Skeletal muscle satellite cell (primary cell): ENCODE results near the gene AFAP1.

Experiments used
- H3K27me3 ChIP-seq: 2 replicates; pipeline ENCODE4 v1.7.0; 2013; ENCODE audit warnings: low read length; ENCODE audit not compliant: control insufficient read depth, insufficient read depth
- H3K36me3 ChIP-seq: 2 replicates; pipeline ENCODE4 v1.7.0; 2013; ENCODE audit warnings: mild to moderate bottlenecking, control low read depth, low read length; ENCODE audit not compliant: insufficient read depth
- H3K4me1 ChIP-seq: 2 replicates; pipeline ENCODE4 v1.7.0; 2013; ENCODE audit warnings: low read length; ENCODE audit not compliant: control insufficient read depth, insufficient read depth
- H3K4me2 ChIP-seq: 2 replicates; pipeline ENCODE4 v1.7.0; 2013; ENCODE audit warnings: mild to moderate bottlenecking, low read length
- H3K4me3 ChIP-seq: 2 replicates; pipeline ENCODE4 v1.7.0; 2013; ENCODE audit warnings: low read length
- H3K9ac ChIP-seq: 2 replicates; pipeline ENCODE4 v1.7.0; 2013; ENCODE audit warnings: mild to moderate bottlenecking, low read depth, low read length, moderate library complexity
- H3K9me3 ChIP-seq: replicated peaks from 2 replicates; pipeline ENCODE4 v1.7.0; 2013; ENCODE audit warnings: mild to moderate bottlenecking, control low read depth, low read length

The AFAP1 gene

DNA sequence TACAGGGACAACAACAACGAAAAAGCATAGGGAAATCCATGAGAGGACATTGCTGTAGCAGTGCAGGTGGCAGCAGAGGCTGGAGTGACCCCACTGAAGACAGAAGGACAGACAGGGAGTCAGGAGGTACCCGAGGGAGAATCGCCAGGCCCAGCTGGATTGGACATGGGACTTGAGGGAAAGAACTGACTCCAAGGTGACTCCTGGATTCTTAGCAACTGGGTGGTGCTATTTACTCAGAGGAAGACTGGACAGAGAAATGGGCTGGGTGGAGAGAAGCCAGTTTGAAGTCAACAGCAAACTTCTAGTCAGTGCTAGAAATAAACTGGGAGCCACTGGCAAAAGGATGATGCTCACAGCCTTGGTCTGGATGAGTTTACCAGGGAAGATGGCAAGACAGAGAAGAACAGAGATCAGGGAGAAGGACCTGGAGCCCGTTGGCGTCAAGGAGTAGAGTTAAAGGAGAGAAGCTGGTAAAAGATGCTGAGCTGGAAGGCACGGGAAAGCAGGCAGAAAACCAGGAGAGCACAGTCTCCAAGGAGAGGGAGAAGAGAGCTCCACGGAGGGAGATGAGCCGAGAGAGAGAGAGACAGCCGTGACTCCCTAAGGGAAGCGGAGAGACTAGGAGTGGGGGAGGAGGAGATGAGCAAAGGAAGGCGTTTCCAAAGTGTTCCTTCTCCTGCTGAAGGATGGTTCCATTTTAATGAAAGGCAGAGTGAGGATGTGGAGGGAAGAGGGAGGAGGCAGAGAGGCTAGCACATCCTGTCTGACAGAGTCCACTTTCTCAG is 119.4 kb downstream of the AFAP1 start:
- Histone ChIP-seq H3K9me3 (no peaks in the 10 kb centered on the region), H3K36me3 (peaks cover 74% of the 10 kb centered on the region), H3K4me2 (no peak overlapping the region), H3K9ac (no peak overlapping the region), H3K27me3 (no peaks in the 10 kb centered on the region), H3K4me3 (no peak overlapping the region), H3K4me1 (peaks cover 39% of the 10 kb centered on the region)

DNA sequence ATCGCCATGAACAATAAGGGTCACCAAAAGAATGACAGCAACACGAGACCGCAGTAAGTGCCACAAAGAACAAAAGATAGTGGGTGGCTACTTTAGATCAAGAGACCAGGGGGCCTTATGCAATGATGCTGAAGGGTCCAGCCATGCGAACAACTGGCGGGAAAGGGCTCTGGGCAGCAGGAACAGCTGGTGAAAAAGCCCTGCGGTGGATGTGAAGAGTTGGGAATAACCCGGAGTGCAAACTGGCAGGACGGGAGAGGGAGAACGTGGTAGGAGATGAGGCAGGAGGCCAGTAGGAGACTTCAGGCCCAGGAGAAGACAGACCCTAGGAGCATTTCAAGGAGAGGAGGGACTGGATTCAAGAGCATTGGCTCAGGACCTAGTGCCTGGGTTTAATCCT is 120.2 kb downstream of the AFAP1 start:
- Histone ChIP-seq H3K9me3 (no peaks in the 10 kb centered on the region), H3K4me1 (peaks cover 39% of the 10 kb centered on the region), H3K36me3 (peaks cover 73% of the 10 kb centered on the region), H3K9ac (no peak overlapping the region), H3K4me3 (no peak overlapping the region), H3K27me3 (no peaks in the 10 kb centered on the region), H3K4me2 (no peak overlapping the region)

DNA sequence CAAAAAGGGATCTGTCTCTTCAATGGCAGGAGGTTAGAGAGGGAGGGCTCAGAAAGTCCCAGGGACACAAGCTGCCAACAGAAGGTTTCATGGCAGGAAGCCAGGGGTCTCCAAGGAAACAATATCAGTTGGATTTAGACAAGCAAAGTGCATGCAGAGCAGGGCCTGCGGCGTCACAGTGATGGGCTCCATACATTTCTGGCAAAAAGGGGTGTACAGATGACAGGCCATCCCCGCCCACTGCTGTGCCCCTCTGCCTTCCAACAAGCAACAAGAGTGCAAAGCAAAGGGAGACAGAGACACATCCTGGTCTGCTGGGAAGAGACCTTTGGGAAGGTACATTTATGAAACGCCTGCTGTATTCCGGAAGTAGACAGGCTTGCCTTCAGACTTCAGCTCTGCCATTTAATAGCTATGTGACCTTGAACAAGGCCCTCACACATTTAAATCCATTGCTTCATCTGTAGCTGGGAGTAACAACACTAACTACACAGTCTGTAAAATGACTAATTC is 121.2 kb downstream of the AFAP1 start:
- Histone ChIP-seq H3K4me2 (no peak overlapping the region), H3K4me1 (peaks cover 39% of the 10 kb centered on the region), H3K9me3 (no peaks in the 10 kb centered on the region), H3K27me3 (no peaks in the 10 kb centered on the region), H3K9ac (no peak overlapping the region), H3K4me3 (no peak overlapping the region), H3K36me3 (peaks cover 67% of the 10 kb centered on the region)

DNA sequence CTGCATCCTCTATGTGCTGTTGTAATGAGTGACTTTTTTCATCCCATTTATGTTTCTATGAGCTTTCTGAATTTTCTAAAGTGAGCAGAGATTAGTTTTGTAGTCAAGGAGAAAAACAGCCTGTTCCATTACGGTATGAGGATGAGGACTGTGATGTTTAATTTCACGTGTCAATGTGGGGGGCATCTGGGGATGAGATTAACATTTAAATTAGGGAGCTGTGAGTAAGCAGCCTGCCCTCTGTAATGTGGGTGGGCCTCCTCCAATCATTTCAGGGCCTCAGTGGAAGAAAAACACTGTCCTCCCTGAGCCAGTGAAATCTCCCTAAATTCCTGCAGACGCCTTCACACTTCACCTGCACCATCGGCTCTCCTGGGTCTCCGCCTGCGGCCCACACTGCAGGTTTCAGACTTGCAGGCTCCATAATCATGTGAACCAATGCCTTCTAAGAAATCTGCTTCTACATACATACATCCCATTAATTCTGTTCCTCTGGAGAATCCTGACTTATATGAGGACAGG is 121.7 kb downstream of the AFAP1 start:
- H3K9ac ChIP-seq = no peak overlapping the region
- no peak overlapping the region for H3K4me3 ChIP-seq
- no peaks in the 10 kb centered on the region for H3K27me3 ChIP-seq
- H3K4me2 ChIP-seq = no peak overlapping the region
- no peaks in the 10 kb centered on the region for H3K9me3 ChIP-seq
- H3K36me3 ChIP-seq = peaks cover 65% of the 10 kb centered on the region
- peaks cover 39% of the 10 kb centered on the region for H3K4me1 ChIP-seq

DNA sequence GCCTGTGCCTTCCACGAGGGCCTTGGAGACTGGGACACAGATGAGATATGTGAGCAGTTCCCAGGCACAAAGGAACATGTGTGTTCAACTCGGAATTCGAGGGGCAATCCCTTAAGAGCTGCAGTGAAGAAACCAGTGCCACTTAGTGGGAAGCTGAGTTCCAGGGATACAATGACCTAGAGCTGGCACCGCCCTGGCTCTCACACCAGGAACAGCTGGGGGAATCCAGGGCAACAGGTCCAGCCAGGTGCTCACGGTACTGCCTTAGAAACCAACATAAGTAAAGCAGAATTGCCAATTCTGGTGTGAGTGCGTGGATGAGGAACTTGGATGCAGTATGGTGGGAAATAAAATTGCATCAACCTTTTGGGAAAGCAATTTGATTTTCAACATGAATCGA is 122.9 kb downstream of the AFAP1 start:
- Histone ChIP-seq H3K9ac (no peak overlapping the region), H3K9me3 (no peaks in the 10 kb centered on the region), H3K4me1 (peaks cover 42% of the 10 kb centered on the region), H3K4me3 (no peak overlapping the region), H3K36me3 (peaks cover 68% of the 10 kb centered on the region), H3K4me2 (no peak overlapping the region), H3K27me3 (no peaks in the 10 kb centered on the region)

DNA sequence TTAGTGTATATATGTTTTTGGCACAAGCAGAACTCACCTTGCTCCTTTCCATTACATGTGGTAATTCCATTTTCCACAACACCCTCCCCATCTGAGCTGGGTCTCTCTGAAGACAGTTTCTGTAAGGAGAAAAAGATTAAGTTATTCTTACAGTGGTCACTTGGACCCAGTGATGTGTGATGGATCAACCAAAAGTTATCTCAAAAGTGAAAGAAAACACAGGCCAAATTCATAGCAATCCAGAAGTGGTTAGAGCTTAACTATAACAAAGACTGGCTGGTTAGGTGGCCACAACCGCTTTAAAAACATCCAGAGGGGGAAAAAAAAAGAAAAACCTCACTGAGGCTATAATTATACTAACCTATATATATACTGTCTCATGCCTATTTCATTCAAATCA is 123.7 kb downstream of the AFAP1 start:
- no peaks in the 10 kb centered on the region for H3K9me3 ChIP-seq
- no peak overlapping the region for H3K4me2 ChIP-seq
- no peaks in the 10 kb centered on the region for H3K27me3 ChIP-seq
- peaks cover 43% of the 10 kb centered on the region for H3K4me1 ChIP-seq
- H3K9ac ChIP-seq = peak overlapping the region; percentile 8
- H3K36me3 ChIP-seq = peaks cover 61% of the 10 kb centered on the region
- no peak overlapping the region for H3K4me3 ChIP-seq

DNA sequence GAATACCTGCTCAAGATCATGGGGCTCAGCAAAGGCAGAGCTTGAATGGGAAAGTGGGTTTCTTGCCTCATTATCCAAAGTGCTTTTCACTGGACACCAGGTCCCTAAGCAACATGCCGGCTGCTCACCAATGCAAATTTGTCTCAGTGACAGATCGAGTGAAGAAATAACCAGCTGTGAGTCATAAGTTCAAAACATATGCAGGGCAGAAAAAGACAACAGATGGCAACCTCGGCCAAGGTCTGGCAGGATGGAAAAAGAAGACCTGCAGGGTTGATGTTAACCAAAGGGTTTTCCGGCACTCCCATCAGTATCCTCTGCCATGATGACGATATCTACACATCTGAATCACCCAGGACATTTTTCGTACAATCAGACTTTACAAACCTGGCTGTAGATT is 124.1 kb downstream of the AFAP1 start:
- no peak overlapping the region for H3K4me3 ChIP-seq
- H3K4me2 ChIP-seq = no peak overlapping the region
- peak overlapping the region; percentile 8 for H3K9ac ChIP-seq
- peaks cover 48% of the 10 kb centered on the region for H3K4me1 ChIP-seq
- H3K27me3 ChIP-seq = no peaks in the 10 kb centered on the region
- H3K36me3 ChIP-seq = peaks cover 63% of the 10 kb centered on the region
- H3K9me3 ChIP-seq = no peaks in the 10 kb centered on the region

DNA sequence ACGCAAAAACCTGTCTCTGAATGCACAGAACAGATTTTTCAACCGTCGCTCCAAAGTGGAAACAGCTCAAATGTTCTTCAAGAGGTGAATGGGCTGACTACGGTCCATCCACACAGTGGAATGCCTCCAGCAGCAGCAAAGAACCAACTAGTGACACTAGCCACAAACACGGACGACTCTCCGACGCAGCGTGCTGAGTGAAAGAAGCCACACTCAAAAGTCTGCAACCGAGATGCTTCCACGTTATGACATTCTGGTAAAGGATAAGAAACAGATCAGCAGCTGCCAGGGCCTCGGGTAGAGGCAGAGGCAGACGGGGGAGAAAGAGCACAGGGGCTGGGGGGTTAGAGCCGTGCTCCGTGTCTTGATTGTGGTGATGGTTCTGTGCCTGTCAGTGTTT is 125.2 kb downstream of the AFAP1 start:
- Histone ChIP-seq H3K4me1 (peaks cover 49% of the 10 kb centered on the region), H3K9me3 (no peaks in the 10 kb centered on the region), H3K27me3 (no peaks in the 10 kb centered on the region), H3K4me3 (no peak overlapping the region), H3K9ac (no peak overlapping the region), H3K4me2 (no peak overlapping the region), H3K36me3 (peaks cover 65% of the 10 kb centered on the region)

DNA sequence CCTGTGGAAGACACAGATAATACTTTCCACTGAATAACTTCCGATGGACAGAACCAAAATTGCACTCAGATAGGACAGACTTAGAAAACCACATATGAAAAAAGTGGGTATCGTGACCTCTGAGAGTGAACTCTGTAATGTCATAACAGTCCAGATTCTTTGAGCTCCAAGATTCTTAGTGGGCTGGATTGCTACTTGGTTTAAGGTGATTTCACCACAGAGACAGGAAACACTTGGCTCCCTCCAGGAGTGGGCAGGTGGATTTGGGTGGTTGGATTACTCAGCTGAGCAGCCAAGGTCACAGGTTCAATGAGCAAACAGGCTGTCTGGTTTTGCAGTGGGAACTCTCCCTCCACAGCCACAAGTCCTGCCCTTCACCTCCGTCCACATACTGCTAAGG is 126.0 kb downstream of the AFAP1 start:
- H3K9me3 ChIP-seq = peaks cover under 1% of the 10 kb centered on the region
- no peak overlapping the region for H3K4me3 ChIP-seq
- H3K9ac ChIP-seq = no peak overlapping the region
- no peaks in the 10 kb centered on the region for H3K27me3 ChIP-seq
- H3K36me3 ChIP-seq = peaks cover 62% of the 10 kb centered on the region
- H3K4me2 ChIP-seq = no peak overlapping the region
- H3K4me1 ChIP-seq = peaks cover 54% of the 10 kb centered on the region

DNA sequence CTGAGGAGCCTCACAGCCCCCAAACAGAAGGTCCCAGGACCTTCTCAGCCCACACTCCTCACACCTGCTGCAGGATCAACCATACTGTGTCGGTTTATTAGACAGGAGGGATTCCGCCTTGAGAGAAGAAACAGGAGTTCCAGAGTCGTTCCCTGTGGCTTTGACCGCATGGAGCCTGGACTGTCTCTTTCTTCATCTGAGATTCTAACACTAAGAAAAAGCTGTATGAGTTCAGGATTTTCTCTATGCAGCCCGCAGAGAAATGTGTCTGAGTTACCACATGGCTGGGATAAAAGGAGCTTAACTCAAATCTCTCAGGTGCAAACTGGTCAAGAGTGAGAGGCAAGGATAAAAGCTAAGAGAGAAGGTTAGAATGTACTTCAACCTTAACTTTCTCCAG is 126.7 kb downstream of the AFAP1 start:
- H3K9ac ChIP-seq = no peak overlapping the region
- H3K4me2 ChIP-seq = no peak overlapping the region
- no peak overlapping the region for H3K4me3 ChIP-seq
- no peaks in the 10 kb centered on the region for H3K27me3 ChIP-seq
- H3K9me3 ChIP-seq = peaks cover 8% of the 10 kb centered on the region
- H3K4me1 ChIP-seq = peaks cover 62% of the 10 kb centered on the region
- H3K36me3 ChIP-seq = peaks cover 62% of the 10 kb centered on the region

DNA sequence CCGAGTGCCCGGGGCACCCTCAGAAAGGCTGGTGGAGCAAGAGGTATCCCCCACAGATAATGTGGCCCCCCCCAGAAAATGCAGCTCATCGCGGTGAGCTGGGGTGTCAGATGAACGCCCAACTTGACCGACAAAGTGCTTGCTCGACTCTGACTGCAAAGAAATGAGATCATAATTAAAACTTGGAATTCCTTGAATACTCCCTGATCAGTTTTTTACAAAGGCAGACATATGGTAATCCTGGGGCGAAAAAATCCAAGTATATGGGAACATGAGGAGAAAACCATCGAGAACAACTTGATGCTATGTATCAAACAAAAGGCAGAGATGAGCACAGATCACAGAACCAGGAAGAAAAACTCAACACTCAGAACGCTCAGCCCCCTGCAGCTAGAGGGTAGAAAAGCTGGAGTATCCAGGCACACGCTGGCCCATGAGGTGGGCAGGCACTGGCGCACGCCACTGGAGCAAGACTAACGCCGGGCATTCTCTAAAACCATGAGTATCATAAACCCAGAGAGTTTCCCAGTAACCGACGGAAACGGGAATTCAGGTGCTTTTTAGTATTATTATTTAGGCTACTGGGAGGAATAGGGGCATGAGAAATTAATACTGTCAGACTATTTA is 127.3 kb downstream of the AFAP1 start:
- H3K9me3 ChIP-seq = peaks cover 12% of the 10 kb centered on the region
- peak overlapping the region; percentile 43 for H3K4me3 ChIP-seq
- no peaks in the 10 kb centered on the region for H3K27me3 ChIP-seq
- peak overlapping the region; percentile 73 for H3K9ac ChIP-seq
- H3K4me1 ChIP-seq = peaks cover 67% of the 10 kb centered on the region
- peak overlapping the region; percentile 70 for H3K4me2 ChIP-seq
- peaks cover 65% of the 10 kb centered on the region for H3K36me3 ChIP-seq
